Measurements from ENCODE around the gene TOP2A. TPM values are rescaled to one million over a fixed set of nuclear protein-coding genes. Genes with fewer than 3 reads are reported as not detected.

TOP2A gene
- total RNA-seq, 2 experiments from 2014 or later, result 361 to 373 TPM

DNA sequence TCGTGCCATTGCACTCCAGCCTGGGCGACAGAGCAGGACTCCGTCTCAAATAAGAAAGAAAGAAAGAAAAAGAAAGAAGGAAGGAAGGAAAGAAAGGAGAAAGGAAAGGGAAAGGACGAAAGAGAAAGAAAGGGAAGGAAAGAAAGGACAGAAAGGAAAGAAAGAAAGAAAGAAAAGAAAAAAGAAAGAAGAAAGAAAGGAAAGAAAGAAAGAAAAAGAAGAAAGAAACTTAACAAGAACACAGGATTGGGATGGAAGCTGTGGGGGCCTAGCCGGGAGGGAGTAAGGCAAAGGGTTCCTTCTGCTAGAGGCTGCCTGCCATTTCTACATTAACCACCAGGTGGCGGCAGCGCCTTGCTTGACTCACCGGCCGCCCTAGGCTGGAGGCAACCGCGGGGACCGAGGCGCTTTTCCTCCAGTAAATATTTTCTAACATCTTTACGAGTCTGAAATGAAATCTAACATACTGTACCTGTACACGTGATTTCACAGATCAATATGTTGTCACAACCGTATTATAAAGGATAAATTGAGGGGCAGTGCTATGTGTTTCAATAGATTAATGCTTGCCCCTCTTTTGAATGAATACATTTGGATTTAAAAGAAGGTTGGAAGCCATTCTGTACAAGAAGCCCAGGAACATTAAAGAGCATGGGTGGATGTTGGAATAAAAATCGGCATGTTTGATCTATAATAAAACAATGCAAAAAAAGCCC is 59.2 kb downstream of the TOP2A start:
- Mint-ChIP-seq H3K4me3 (no peak overlapping the region), H3K27me3 (peaks cover 20% of the 10 kb centered on the region), H3K36me3 (ENCODE audit: low read depth) (peaks cover 18% of the 10 kb centered on the region), H3K27ac (no peak overlapping the region), H3K9me3 (no peaks in the 10 kb centered on the region), H3K4me1 (peaks cover 22% of the 10 kb centered on the region)
- CTCF ChIA-PET, result interaction anchor here (0.7 to 3.2 kb wide), 15 partner anchors 30 to 254 kb away, joined by 3 to 17 read pairs (median 4); partner anchors contain the start of genes CDC6 and TOP2A
- POLR2A ChIA-PET, result interaction anchor here (0.8 to 1.5 kb wide), 6 partner anchors 23 to 202 kb away, joined by 3 to 7 read pairs (median 3); no protein-coding TSS in a partner anchor
- DNase-seq, result peak; percentile 90

DNA sequence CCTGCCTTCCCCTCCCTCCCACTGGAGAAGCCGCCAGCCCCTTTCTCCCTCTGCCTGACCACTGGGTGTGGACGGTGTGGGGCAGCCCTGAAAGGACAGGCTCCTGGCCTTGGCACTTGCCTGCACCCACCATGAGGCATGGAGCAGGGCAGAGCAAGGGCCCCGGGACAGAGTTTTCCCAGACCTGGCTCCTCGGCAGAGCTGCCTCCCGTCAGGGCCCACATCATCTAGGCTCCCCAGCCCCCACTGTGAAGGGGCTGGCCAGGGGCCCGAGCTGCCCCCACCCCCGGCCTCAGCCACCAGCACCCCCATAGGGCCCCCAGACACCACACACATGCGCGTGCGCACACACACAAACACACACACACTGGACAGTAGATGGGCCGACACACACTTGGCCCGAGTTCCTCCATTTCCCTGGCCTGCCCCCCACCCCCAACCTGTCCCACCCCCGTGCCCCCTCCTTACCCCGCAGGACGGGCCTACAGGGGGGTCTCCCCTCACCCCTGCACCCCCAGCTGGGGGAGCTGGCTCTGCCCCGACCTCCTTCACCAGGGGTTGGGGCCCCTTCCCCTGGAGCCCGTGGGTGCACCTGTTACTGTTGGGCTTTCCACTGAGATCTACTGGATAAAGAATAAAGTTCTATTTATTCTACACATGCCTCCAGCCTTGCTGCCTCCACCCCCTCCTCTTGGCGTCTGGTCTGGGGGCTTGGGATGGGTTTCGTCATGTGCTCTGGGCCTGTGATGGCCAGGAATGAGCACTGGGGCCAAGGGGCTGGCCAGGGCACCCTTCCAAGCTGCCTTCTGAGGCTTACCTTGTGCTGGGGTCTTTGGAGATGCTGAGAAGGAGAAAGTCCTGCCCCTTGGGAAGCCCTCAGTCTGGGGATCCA is 60.5 kb downstream of the TOP2A start:
- peaks cover 25% of the 10 kb centered on the region for H3K4me1 Mint-ChIP-seq
- no peak for DNase-seq
- H3K27me3 Mint-ChIP-seq, result peaks cover 15% of the 10 kb centered on the region
- no peak overlapping the region for H3K4me3 Mint-ChIP-seq
- ChIA-PET CTCF (interaction anchor here (1.2 to 6.7 kb wide), 9 partner anchors 37 to 203 kb away, joined by 3 to 173 read pairs (median 6); partner anchors contain the start of genes CDC6 and RARA), POLR2A (interaction anchor here (0.8 to 1.7 kb wide), 5 partner anchors 24 to 175 kb away, joined by 3 to 7 read pairs (median 3); no protein-coding TSS in a partner anchor)
- no peaks in the 10 kb centered on the region for H3K9me3 Mint-ChIP-seq
- peaks cover 27% of the 10 kb centered on the region for H3K36me3 Mint-ChIP-seq (ENCODE audit: low read depth)
- no peak overlapping the region for H3K27ac Mint-ChIP-seq

DNA sequence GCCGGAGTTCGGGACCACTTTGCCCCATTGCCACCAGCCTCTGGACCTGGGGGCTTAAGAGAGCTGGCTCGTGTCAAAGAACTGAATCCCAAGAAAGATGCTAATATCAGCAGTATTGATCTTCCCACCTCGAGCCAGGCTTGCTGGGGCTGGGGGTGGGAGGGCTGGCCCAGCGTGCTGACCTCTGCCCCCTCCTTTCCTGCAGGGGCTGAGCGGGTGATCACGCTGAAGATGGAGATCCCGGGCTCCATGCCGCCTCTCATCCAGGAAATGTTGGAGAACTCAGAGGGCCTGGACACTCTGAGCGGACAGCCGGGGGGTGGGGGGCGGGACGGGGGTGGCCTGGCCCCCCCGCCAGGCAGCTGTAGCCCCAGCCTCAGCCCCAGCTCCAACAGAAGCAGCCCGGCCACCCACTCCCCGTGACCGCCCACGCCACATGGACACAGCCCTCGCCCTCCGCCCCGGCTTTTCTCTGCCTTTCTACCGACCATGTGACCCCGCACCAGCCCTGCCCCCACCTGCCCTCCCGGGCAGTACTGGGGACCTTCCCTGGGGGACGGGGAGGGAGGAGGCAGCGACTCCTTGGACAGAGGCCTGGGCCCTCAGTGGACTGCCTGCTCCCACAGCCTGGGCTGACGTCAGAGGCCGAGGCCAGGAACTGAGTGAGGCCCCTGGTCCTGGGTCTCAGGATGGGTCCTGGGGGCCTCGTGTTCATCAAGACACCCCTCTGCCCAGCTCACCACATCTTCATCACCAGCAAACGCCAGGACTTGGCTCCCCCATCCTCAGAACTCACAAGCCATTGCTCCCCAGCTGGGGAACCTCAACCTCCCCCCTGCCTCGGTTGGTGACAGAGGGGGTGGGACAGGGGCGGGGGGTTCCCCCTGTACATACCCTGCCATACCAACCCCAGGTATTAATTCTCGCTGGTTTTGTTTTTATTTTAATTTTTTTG is 61.6 kb downstream of the TOP2A start:
- ChIA-PET POLR2A (interaction anchor here (1.7 to 5.1 kb wide), 3 partner anchors 48 to 53 kb away, joined by 6 to 35 read pairs (median 26); partner anchors contain the start of gene RARA), CTCF (interaction anchor here (1.2 to 6.7 kb wide), 7 partner anchors 30 to 177 kb away, joined by 3 to 173 read pairs (median 17); partner anchors contain the start of gene RARA)
- Mint-ChIP-seq H3K36me3 (ENCODE audit: low read depth) (peaks cover 35% of the 10 kb centered on the region), H3K27me3 (peaks cover 11% of the 10 kb centered on the region), H3K9me3 (no peaks in the 10 kb centered on the region), H3K4me3 (no peak overlapping the region), H3K27ac (no peak overlapping the region), H3K4me1 (peaks cover 26% of the 10 kb centered on the region)
- no peak for DNase-seq

DNA sequence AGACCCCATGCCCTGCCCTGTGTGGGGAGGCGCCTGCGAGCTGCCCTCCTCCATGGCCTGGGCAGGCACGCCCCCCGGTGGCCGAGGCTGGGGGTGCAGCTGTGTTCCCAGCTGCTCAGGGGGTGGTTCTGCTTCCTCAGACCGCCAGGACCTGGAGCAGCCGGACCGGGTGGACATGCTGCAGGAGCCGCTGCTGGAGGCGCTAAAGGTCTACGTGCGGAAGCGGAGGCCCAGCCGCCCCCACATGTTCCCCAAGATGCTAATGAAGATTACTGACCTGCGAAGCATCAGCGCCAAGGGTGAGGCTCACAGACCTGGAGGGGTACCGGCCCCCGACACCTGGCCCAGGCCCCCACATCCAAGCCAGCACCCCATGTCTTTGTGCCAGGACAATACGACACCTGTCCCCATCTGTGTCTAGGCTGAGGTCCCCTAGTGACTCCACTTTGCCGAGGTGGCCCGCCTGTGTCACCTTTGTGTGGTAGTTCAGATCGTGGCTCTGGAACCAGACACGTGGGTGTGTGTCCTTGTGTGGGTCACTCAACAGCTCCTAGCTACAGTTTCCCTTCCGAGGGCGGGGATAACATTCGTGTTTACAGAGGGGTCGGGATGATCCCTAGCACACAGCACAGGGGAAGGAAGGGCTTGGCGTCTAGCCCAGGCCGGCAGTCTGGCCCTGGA is 62.4 kb downstream of the TOP2A start:
- Mint-ChIP-seq H3K4me1 (peaks cover 23% of the 10 kb centered on the region), H3K27me3 (peaks cover 4% of the 10 kb centered on the region), H3K4me3 (no peak overlapping the region), H3K27ac (peak overlapping the region; percentile 21), H3K9me3 (no peaks in the 10 kb centered on the region), H3K36me3 (ENCODE audit: low read depth) (peaks cover 36% of the 10 kb centered on the region)
- CTCF ChIA-PET, result interaction anchor here (0.6 to 6.7 kb wide), 25 partner anchors 10 to 1047 kb away, joined by 3 to 173 read pairs (median 3); partner anchors contain the start of gene RARA
- peak; percentile 76 for DNase-seq
- POLR2A ChIA-PET, result interaction anchor here (0.5 to 5.1 kb wide), 9 partner anchors 10 to 64 kb away, joined by 3 to 35 read pairs (median 6); partner anchors contain the start of gene RARA

DNA sequence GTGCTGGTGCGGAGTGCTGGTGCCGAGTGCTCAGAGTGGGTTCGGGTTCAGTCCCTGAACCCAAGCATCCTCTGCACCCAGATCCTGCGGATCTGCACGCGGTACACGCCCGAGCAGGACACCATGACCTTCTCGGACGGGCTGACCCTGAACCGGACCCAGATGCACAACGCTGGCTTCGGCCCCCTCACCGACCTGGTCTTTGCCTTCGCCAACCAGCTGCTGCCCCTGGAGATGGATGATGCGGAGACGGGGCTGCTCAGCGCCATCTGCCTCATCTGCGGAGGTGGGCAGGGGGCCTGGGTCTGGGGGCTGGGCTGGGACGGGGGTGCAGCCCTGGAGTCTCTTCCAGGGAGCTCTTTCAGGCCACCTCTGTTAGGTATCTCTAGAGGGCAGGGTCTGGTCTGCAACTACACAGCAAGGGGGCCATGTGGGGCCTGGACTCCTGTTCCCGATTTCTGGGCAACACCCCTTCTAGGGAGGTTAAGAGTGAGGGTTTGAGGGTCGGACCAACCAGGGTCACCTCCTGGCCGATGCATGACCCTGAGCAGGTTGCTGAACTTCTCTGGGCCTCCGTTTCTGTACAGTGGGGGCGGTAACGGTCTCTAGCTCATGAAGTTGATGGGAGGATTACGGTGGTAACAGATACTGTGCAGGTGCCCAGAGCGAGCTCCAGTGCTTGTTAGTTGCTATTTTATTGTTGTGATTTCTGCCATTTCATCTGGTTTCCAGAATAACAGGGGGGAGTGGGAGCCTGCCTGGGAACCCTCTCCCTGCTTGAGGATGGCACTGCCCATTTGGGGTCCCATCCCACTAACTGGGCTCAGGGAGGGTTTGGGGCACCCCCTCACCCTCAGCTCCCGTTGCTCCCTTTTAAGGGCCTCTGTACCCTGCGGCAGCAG is 63.2 kb downstream of the TOP2A start:
- Mint-ChIP-seq H3K27ac (peak overlapping the region; percentile 21), H3K4me3 (no peak overlapping the region), H3K36me3 (ENCODE audit: low read depth) (peaks cover 44% of the 10 kb centered on the region), H3K4me1 (peaks cover 27% of the 10 kb centered on the region), H3K27me3 (no peaks in the 10 kb centered on the region), H3K9me3 (no peaks in the 10 kb centered on the region)
- no peak for DNase-seq
- POLR2A ChIA-PET, result interaction anchor here (0.5 to 5.1 kb wide), 9 partner anchors 9 to 65 kb away, joined by 3 to 35 read pairs (median 6); partner anchors contain the start of gene RARA
- CTCF ChIA-PET, result interaction anchor here (0.6 to 6.7 kb wide), 29 partner anchors 8 to 1046 kb away, joined by 3 to 173 read pairs (median 3); partner anchors contain the start of gene RARA

DNA sequence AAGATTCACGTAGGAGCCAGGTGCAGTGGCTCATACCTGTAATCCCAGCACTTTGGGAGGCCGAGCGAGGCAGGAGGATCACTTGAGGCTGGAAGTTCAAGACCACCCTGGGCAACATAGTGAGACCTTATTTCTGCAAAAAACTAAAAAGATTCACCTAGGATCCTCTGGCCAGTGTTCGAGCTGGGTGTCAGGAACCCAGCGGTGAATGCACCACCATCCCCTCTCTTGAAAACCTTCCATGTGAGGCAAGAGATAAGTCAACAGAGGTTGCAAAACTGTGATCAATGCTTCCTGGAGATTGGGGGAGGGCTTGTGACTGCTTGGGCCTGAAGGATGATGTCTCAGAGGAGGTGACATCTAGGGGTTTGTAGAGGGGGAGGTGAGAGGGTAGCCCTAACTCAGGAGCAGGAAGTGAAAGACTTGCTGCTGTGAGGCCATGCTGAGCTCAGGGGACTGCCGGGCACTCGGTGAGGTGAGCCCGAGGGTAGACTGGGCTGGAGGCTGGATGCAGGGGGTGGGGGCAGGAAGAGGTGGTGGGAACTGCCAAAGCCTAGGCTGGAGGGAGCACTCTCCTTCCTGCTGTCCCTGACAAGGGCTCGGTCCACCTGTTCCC is 64.8 kb downstream of the TOP2A start:
- Mint-ChIP-seq H3K4me3 (no peak overlapping the region), H3K4me1 (peaks cover 30% of the 10 kb centered on the region), H3K27ac (peak overlapping the region; percentile 54), H3K36me3 (ENCODE audit: low read depth) (peaks cover 50% of the 10 kb centered on the region), H3K9me3 (no peaks in the 10 kb centered on the region), H3K27me3 (no peaks in the 10 kb centered on the region)
- ChIA-PET POLR2A (interaction anchor here (0.8 to 5.1 kb wide), 5 partner anchors 29 to 65 kb away, joined by 3 to 35 read pairs (median 5); partner anchors contain the start of genes RARA and TOP2A), CTCF (interaction anchor here (1.6 to 6.7 kb wide), 2 partner anchors 29 to 48 kb away, joined by 3 to 173 read pairs; partner anchors contain the start of gene RARA)
- DNase-seq, result no peak

DNA sequence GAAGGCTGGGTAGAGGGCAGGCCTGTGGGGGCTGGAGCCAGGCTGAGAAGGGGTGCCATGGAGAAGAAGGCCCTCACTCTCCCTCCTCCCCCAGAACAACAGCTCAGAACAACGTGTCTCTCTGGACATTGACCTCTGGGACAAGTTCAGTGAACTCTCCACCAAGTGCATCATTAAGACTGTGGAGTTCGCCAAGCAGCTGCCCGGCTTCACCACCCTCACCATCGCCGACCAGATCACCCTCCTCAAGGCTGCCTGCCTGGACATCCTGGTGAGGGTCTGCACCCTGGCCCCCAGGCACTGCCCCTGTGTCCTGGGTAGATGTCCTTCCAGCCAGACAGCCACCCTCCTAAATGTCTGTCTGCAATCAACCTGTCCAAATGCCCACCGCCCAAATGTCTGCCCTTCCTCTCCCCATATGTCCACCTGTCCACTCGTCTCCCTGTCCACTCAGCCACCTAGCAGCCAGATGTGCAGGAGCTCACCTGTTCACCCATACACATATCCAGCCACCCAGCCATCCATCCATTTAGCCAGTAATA is 65.4 kb downstream of the TOP2A start:
- DNase-seq, result no peak
- Mint-ChIP-seq H3K36me3 (ENCODE audit: low read depth) (peaks cover 50% of the 10 kb centered on the region), H3K27me3 (no peaks in the 10 kb centered on the region), H3K27ac (no peak overlapping the region), H3K4me1 (peaks cover 35% of the 10 kb centered on the region), H3K4me3 (no peak overlapping the region), H3K9me3 (no peaks in the 10 kb centered on the region)
- CTCF ChIA-PET, result interaction anchor here (1.6 to 6.7 kb wide), 2 partner anchors 28 to 47 kb away, joined by 3 to 173 read pairs; partner anchors contain the start of gene RARA
- POLR2A ChIA-PET, result interaction anchor here (0.8 to 5.1 kb wide), 4 partner anchors 29 to 109 kb away, joined by 3 to 35 read pairs (median 4); no protein-coding TSS in a partner anchor

DNA sequence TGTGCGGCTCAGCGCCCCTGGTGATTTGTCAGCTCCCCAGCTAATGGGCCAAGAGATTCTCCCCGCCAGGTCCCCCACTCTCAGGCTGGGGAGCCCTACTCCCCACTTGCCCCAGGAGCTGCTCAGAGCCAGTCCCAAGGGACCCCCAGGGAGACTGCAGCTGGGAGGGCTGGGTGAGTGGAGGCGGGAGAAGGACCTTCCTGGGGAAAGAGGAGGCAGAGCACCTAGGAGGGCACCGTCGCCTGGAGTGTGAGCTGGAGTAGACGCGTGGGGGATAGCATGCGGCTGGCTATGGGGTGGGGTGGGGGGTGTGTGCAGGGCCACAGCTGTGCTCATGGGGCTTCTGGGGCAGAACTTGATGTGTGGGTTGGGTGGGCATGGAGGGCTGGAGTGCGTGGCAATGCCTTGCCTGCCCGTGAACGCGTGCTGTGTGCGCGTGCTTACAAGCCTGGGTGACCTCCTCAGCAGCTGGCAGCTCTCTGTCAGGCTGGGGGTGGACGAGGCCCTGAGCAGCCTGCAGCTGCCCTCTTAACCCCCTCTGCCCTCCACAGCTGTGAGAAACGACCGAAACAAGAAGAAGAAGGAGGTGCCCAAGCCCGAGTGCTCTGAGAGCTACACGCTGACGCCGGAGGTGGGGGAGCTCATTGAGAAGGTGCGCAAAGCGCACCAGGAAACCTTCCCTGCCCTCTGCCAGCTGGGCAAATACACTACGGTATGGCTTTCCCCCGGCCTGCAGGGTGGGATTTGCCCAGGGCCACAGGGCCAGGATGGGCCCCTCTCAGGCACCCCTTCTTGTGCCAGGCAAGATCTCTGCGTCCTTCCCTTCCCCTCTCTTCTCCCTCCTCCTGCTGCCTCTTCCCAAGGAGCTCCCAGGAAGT is 66.1 kb downstream of the TOP2A start:
- POLR2A ChIA-PET, result interaction anchor here (0.8 to 5.1 kb wide), 5 partner anchors 28 to 129 kb away, joined by 3 to 35 read pairs (median 3); no protein-coding TSS in a partner anchor
- CTCF ChIA-PET, result interaction anchor here (1.2 to 6.7 kb wide), 3 partner anchors 11 to 47 kb away, joined by 3 to 173 read pairs (median 5); partner anchors contain the start of gene RARA
- Mint-ChIP-seq H3K9me3 (no peaks in the 10 kb centered on the region), H3K4me3 (no peak overlapping the region), H3K27ac (no peak overlapping the region), H3K27me3 (no peaks in the 10 kb centered on the region), H3K4me1 (peaks cover 42% of the 10 kb centered on the region), H3K36me3 (ENCODE audit: low read depth) (peaks cover 52% of the 10 kb centered on the region)
- no peak for DNase-seq

DNA sequence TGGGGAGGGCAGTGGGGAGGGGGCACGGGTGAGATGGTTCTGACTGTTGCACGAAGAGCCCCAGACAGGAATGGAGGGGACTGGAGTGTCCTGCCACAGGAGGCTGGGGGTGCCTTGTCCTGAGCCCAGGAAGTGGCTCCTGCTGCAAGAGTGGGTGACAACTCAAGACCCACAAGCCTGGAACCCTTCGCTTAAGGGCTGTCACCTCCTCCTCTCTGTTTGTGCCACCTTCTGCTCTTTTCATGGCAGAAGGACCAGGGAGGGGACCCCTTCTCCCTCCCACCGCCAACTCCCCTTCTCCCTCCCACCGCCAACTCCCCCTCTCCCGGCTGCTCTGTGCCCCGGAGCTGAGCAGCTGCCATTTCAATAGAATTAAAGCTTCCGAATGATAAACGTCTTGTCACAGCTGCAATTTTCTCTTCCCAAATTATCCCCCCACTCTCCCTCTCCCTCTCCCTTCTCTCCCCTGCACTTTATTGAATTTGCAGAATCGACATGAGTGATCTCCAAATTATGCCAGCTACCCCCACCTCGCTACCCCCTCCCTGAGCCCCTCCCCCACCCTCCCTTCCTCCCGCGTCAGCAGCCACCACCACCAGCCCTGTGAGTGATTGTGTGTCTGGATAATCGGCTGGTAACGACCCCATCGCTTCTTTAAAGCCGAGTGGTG is 66.9 kb downstream of the TOP2A start:
- Mint-ChIP-seq H3K27ac (no peak overlapping the region), H3K4me3 (no peak overlapping the region), H3K27me3 (no peaks in the 10 kb centered on the region), H3K9me3 (no peaks in the 10 kb centered on the region), H3K36me3 (ENCODE audit: low read depth) (peaks cover 49% of the 10 kb centered on the region), H3K4me1 (peaks cover 49% of the 10 kb centered on the region)
- POLR2A ChIA-PET, result interaction anchor here (1.0 to 5.1 kb wide), 2 partner anchors 48 to 130 kb away, joined by 3 to 35 read pairs; no protein-coding TSS in a partner anchor
- DNase-seq, result no peak
- CTCF ChIA-PET, result interaction anchor here (1.2 to 6.7 kb wide), 2 partner anchors 12 to 46 kb away, joined by 5 to 173 read pairs; partner anchors contain the start of gene RARA

Data from activated CD4-positive, alpha-beta memory T cell treated with anti-CD3 and anti-CD28 coated beads, Interleukin-2, amount 10 ng/mL, durations not matched to agents 7 days and 5 days (primary cell).